GM19238 (cell line): Measurements from ENCODE around the gene PXN.
"Not testable (repeated sequence)": the region's sequence is repeated elsewhere in the genome, so short reads cannot be mapped to it uniquely, and the experiment has no call there.

Experiments
- DNase-seq: peaks from one replicate; pipeline ENCODE4 v3.0.0; 2011; ENCODE audit warnings: low spot score; ENCODE audit not compliant: insufficient read length

The PXN gene

DNA sequence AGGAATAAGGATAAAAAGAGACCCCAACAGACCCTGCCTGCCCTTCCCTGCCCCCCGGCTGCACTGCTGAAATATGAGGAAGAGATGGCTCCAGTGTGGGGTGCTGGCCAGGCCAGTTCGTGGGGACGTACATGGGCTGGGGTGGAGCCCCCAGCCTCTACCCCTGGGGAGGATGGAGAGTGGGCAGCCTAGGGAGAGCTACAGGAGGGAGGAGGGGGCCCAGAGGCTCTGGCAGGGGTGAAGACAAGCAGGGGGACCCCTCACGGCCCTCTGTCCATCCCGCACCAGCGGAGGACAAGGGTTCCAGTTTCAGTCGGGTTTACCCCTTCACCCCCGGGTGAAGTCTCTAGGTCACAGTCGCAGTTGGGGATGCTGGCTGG, 53.6 kb downstream of the PXN start:
- DNase-seq, result no peak

GRCh38 chr12:120211243-120211903, 54.2 kb downstream of the PXN start:
- DNase-seq, result no peak

GRCh38 chr12:120209851-120210250, 55.7 kb downstream of the PXN start:
- DNase-seq, result no peak

DNA sequence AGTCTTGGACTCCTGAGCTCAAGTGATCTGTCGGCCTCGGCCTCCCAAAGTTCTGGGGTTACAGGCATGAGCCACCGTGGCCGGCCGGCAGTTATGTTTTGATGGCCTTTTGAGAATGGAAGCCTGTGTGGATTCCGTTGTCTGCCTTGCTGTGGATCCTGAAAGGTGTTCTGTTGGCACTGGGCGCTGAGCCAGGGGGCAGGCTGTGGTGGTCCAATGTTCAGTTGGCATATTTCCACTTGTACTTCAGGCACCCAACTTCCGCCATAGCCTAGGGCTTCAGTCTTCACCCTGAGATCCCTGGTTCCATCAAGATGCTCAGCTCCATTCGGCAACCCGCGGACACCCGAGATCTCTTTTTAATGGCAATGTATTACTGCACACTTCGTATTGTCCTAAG, 58.3 kb downstream of the PXN start:
- no peak for DNase-seq

- DNase-seq, result not testable (repeated sequence)
Observed at GRCh38 chr12:120206781-120207180, 58.7 kb downstream of the PXN start.

DNA sequence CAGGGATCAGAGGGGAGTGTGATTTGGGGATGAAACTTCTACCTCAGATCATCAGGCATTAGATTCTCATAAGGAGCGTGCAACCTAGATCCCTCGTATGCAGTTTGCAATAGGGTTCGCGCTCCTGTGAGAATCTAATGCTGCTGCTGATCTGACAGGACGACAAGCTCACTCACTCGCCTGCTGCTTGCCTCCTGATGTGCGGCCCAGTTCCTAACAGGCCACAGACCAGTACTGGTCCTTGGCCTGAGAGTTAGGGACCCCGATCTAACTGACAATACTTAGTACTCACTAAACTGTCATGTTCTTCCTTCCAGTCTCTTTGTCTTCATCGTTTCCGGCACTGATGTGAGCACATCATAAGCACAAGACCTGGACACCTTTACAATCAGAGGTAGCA, 59.3 kb downstream of the PXN start:
- DNase-seq, result no peak

DNA sequence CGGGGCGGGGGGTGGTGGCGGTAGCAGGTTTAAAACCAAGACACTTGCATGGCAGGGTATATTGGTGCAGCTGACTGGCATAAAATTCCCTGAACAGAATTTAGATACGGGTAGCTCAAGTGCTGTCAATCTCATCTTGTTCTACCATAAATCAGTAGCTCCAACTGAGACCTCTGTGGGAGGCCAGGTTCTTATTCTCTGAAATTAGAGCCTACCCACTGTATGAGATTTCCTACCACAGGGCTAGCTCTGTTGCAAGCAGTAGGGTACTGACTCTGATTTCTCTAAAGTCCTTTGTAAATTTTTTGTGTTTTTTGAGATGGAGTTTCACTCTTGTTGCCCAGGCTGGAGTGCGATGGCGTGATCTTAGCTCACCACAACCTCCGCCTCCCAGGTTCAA, 61.4 kb downstream of the PXN start:
- no peak for DNase-seq

DNA sequence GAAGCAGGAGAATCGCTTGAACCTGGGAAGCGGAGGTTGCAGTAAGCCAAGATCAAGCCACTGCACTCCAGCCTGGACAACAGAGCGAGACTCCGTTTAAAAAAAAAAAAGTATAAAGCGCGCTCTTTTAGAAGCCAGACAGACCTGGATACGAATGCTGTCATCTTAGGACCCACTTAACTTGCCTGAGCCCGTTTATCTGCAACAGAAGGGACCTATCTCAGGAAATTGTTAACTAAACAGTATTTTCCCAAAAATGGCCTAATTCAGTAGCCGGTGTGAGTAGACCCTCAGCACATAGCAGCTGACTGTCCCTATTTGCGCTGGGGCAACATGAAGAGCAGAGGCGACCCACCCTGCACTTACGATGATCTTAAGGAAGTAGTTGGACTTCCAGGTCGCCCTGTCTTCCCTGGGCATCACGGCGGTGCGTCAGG, 65.1 kb downstream of the PXN start:
- DNase-seq, result no peak

GRCh38 chr12:120199595-120200306, 65.8 kb downstream of the PXN start:
- DNase-seq, result no peak

DNA sequence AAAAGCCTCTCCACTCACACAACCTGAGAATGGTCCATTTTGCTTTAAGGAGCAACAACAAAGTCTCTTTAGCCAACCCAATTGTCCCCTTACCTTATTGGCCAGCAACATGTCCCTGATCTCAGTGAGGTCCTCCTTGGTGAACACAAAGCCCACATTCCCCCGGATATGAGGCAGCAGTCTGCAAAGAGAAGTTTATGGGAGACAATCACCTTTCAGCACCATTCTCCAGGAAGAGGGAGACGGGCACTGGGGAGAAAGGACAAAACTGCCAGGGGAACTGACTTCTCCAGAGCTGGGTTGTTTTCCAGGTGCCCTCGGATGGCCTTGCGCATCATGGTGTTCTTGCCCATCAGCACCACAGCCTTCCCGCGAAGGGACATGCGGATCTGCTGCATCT, 66.5 kb downstream of the PXN start:
- no peak for DNase-seq

DNA sequence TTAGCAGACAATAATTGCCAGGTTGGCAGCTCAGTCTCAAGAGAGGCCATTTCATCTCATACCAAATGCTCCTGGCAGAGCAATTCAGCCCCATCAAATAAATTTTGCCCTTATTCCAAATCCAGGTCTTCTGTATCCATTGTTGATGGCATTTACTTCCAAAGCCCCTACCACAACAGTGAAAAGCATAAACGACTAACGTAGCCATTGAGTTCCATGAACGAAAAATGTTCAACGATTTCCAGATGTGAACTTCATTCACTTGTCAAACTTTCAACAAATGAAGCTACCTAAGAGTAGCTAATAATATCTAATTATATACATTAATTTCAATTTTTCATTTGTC, 68.0 kb downstream of the PXN start:
- no peak for DNase-seq

- DNase-seq, result not testable (repeated sequence)
Observed at GRCh38 chr12:120196817-120197541, 68.6 kb downstream of the PXN start.

DNA sequence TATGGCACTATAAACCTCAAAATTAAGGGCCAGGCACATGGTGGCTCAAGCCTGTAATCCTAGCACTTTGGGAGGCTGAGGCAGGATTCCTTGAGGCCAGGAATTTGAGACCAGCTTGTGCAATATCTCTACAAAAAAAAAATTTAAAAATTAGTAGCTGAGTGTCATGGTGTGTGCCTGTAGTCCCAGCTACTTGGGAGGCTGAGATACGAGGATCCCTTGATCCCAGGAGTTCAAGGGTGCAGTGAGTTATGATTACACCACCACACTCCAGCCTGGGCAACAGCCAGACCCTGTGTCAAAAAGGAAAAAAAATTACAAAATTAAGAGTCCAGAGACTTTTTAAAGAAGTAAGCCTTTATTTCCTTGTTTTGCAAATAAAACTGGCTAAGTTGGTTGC, 69.2 kb downstream of the PXN start:
- DNase-seq, result no peak

GRCh38 chr12:120194534-120195395, 70.8 kb downstream of the PXN start, which contains the start of gene GCN1:
Gene GCN1 (minus strand): TSS chr12:120194715. CDS start chr12:120194697, 18 bp downstream.
- DNase-seq, result peak; percentile 75

- DNase-seq, result no peak
Observed at GRCh38 chr12:120194226-120194533, 71.3 kb downstream of the PXN start.

DNA sequence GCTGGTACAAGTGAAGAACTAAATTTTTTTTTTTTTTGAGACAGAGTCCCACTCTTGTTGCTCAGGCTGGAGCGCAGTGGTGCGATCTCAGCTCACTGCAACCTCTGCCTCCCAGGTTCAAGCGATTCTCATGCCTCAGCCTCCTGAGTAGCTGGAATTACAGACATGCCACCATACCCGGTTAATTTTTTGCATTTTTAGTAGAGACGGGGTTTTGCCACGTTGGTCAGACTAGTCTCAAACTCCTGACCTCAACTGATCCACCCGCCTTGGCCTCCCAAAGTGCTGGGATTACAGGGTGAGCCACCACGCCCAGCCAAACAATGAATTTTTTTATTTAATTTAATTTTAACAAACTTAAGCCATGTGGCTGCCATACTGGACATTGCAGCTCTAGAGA, 72.2 kb downstream of the PXN start:
- DNase-seq, result not testable (repeated sequence)

DNA sequence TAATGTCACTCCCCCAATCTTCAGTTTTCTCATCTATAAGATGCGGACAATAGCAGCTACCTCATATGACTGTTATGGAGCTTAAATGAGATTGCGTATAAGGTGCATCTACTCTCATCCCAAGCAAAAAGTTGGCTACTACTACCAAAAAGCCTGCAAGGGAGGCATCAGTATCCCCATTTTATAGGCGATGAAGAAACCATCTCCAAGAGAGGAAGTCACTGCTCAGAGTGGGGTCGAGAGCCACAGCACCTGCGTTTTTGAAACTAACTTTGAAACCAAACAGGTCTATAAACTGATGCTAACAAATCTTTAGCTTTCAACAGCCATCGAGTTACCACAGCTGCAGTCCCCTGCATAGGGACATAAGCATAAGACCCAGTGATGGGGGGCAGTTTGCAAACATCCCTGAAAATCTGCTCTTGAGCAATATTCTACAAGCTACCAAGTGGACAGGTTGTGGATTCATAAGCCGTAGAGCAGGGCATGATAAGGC, 74.5 kb downstream of the PXN start:
- DNase-seq, result no peak

DNA sequence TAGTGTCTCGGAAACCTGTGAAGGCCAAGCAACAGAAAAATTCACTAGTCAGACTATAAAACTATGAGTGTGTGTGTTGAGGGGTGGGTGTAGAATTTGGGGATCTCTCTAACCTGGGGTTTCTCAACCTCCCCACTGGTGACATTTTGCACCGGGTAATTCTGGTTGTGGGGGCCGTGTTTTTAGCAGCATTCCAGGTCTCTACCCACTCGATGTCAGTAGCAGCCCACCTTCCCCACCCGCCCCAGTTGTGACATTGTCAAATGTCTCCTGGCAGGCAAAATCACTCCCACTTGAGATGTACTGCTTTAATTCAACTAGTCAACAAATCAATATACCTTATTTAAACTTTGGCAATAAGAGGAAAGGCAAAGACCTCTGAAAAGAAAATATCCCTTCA, 75.1 kb downstream of the PXN start:
- DNase-seq, result no peak

DNA sequence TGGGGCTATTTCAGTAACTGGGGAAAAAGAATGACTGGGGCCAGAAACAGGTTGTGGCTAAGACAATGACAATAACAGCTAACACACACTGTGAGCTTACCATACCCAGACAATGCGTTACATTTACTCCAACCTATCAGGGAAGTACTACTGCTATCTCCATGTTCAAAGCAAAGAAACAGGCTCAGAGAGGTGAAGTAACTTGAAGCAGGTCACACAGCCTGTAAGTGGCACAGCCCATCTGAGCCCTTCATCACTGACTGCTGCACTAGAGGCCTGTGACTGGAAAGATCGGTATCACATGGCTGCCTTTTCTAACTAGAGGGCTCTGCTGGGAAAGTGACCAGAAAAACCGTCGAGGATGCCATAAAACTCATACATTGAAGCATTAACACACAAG, 78.9 kb downstream of the PXN start:
- DNase-seq, result no peak

GRCh38 chr12:120183211-120183631, 82.3 kb downstream of the PXN start:
- no peak for DNase-seq

DNA sequence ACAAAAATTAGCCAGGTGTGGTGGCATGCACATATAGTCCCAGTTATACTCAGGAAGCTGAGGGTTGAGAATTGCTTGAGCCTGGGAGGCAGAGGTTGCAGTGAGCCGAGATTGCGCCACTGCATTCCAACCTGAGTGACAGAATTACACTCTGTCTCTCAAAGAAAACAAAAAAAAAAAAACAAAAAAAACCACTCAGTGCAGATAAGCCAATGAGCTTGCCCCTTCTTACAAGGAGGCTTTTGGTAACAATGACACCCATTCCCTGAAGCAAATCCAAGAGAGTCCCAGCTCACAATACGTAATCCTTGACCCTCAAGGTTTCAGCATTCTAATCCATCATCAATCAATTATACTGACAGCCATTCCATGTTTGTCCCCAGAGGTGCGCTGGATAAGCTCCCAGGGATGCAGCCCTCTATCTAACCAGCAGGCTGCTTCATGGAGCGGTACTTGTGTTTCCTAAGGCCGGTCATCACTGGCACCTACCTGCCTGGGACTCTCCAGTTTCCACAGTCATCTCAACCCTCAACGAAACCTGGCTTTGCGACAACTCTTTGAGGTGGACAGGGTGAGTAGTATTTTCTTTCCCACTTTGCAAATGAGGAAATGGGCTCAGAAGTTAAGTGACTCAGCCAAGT, 83.4 kb downstream of the PXN start:
- no peak for DNase-seq
